HG02973 (cell line): ENCODE measurements around the gene NMT2.
"Not testable (repeated sequence)": the region's sequence is repeated elsewhere in the genome, so short reads cannot be mapped to it uniquely, and the experiment has no call there.

ENCODE experiments used
- ATAC-seq: cut with Tn5 transposase; IDR thresholded peaks from one replicate; pipeline ENCODE4 v1.9.1; 2021; ENCODE audit warnings: moderate library complexity; ENCODE audit not compliant: unreplicated experiment

Gene NMT2

GRCh38 chr10:15168291-15168785, at the start of gene NMT2:
Gene NMT2 (minus strand): TSS chr10:15168693. CDS start chr10:15168612, 81 bp downstream.
- ATAC-seq: peak; percentile 90

GRCh38 chr10:15216700-15217099, 48.2 kb upstream of the NMT2 start:
- no peak for ATAC-seq

GRCh38 chr10:15214237-15214636, 45.7 kb upstream of the NMT2 start:
- no peak for ATAC-seq

- no peak for ATAC-seq
Measured at GRCh38 chr10:15213461-15213861, 45.0 kb upstream of the NMT2 start.

- no peak for ATAC-seq
Measured at GRCh38 chr10:15211464-15211979, 43.0 kb upstream of the NMT2 start.

- no peak for ATAC-seq
Measured at GRCh38 chr10:15210521-15210920, 42.0 kb upstream of the NMT2 start.

- ATAC-seq: peak; percentile 45
Measured at GRCh38 chr10:15209827-15210509, 41.5 kb upstream of the NMT2 start.

GRCh38 chr10:15208221-15208620, 39.7 kb upstream of the NMT2 start:
- no peak for ATAC-seq

GRCh38 chr10:15207410-15207809, 38.9 kb upstream of the NMT2 start:
- ATAC-seq: not testable (repeated sequence)

- no peak for ATAC-seq
Measured at GRCh38 chr10:15202639-15203038, 34.1 kb upstream of the NMT2 start.

GRCh38 chr10:15202301-15202621, 33.8 kb upstream of the NMT2 start:
- not testable (repeated sequence) for ATAC-seq

- ATAC-seq: no peak
Measured at GRCh38 chr10:15201589-15202300, 33.3 kb upstream of the NMT2 start.

- ATAC-seq: no peak
Measured at GRCh38 chr10:15200626-15201025, 32.1 kb upstream of the NMT2 start.

GRCh38 chr10:15197911-15198310, 29.4 kb upstream of the NMT2 start:
- no peak for ATAC-seq

- no peak for ATAC-seq
Measured at GRCh38 chr10:15197276-15197675, 28.8 kb upstream of the NMT2 start.

- ATAC-seq: peak; percentile 86
Measured at GRCh38 chr10:15196021-15196834, 27.7 kb upstream of the NMT2 start.

GRCh38 chr10:15189133-15189885, 20.8 kb upstream of the NMT2 start:
- ATAC-seq: no peak

GRCh38 chr10:15188603-15189002, 20.1 kb upstream of the NMT2 start:
- ATAC-seq: no peak

GRCh38 chr10:15183689-15184481, 15.4 kb upstream of the NMT2 start:
- ATAC-seq: no peak
